Heart right ventricle (tissue), 16 donors: ENCODE results near the gene CIC. TPM values are rescaled to one million over a fixed set of nuclear protein-coding genes. Genes with fewer than 3 reads are reported as not detected.

ENCODE experiments used
- ATAC-seq, 8 donors: fragments of 200-7000 bp; cut with Tn5 transposase; one replicate each; pipeline ENCODE4 v1.9.1; 2020; ENCODE audit warnings: mild to moderate bottlenecking in 8 of 8, moderate library complexity in 8 of 8, moderate number of reproducible peaks in 1 of 8
- DNase-seq, 2 donors: peaks; one replicate each; pipeline ENCODE4 v3.0.0-alpha.2; 2020
- H3K27ac ChIP-seq, 10 donors: fragments of 200-600 bp; sonication (generic) in 2 of 10; one replicate each; pipeline versions ENCODE4 v1.5.0 to v1.8.0; 2020 to 2022; ENCODE audit warnings: mild to moderate bottlenecking in 3 of 10
- H3K27me3 ChIP-seq, 7 donors: fragments of 200-600 bp; one replicate each; pipeline ENCODE4 v1.8.0; 2021 to 2022; ENCODE audit warnings: mild to moderate bottlenecking in 2 of 7
- H3K36me3 ChIP-seq, 9 donors: fragments of 200-600 bp; sonication (generic) in 1 of 9; one replicate each; pipeline versions ENCODE4 v1.5.0 to v1.8.0; 2020 to 2022; ENCODE audit warnings: mild to moderate bottlenecking in 2 of 9
- H3K4me1 ChIP-seq, 9 donors: fragments of 200-600 bp; sonication (generic) in 1 of 9; one replicate each; pipeline versions ENCODE4 v1.5.0 to v1.8.0; 2020 to 2022; ENCODE audit warnings: mild to moderate bottlenecking in 4 of 9
- H3K4me3 ChIP-seq, 10 donors: fragments of 200-600 bp; sonication (generic) in 2 of 10; one replicate each; pipeline versions ENCODE4 v1.5.0 to v1.8.0; 2020 to 2022; ENCODE audit warnings: mild to moderate bottlenecking in 7 of 10, moderate library complexity in 2 of 10
- H3K9me3 ChIP-seq, 11 donors: fragments of 200-600 bp in 10 of 11; sonication (generic) in 2 of 11; one replicate each; pipeline versions ENCODE4 v1.5.0 to v1.8.0; 2013 to 2022; ENCODE audit warnings: mild to moderate bottlenecking in 2 of 11, control low read depth in 1 of 11, moderate library complexity in 1 of 11
- WGBS, 2 donors: extraction: QIAGEN DNeasy Blood & Tissue Kit; methylation state at CpG; one replicate each; pipeline ENCODE4 v1.1.7; 2013; ENCODE audit warnings: inconsistent platforms in 1 of 2; 5-methylcytosine and 5-hydroxymethylcytosine counted together
- intact Hi-C, 10 donors: fragments of 100-400 bp; cut with DNase I; formaldehyde crosslinking; loops; one replicate each; pipeline versions ENCODE4 v1.11.1 to v1.14.2; 2022
- polyA plus RNA-seq, 2 donors: library from polyadenylated mRNA; stranded (reverse); fragments of 200-250 nt; gene quantifications; one replicate each; pipeline ENCODE4 v1.2.3, GENCODE V29; 2013
- total RNA-seq, 10 donors: library from RNA; stranded (reverse); fragmentation: NEBNext Ultra II Directional in 3 of 10; extraction: Animal tissue kit (Norgen Biotek cat#: 25700) in 3 of 10; gene quantifications; one replicate each; pipeline versions ENCODE4 v1.2.1 to v1.2.4, GENCODE V29; 2021 to 2023
- TF ChIP-seq, protein P1 (sequence below), 9 donors: fragments of 200-600 bp; sonication (generic) in 2 of 9; IDR thresholded peaks; one replicate each; pipeline versions ENCODE4 v1.5.0 to v1.8.0; 2021 to 2022; ENCODE audit warnings: antibody characterized with exemption in 9 of 9, mild to moderate bottlenecking in 5 of 9, moderate library complexity in 1 of 9
- donor health status: Arrhythmogenic right ventricular cardiomyopathy.
- donor health status: ischemic (EF 13 %, LVEDD 7.1; RV severe dilation, severe dysfunction).
- donor health status: healthy with polysubstance abuse.
- donor health status: DM: no; HTN: yes; CAD: no.
- donor health status: DM: no; HTN: no; CAD: no.
- donor health status: ischemic (EF 25% LVEDD 6.9; RV normal size, moderate dysfunction).
- donor health status: ischemic (EF 25% LVEDD 5.7; RV mildly dilated, moderate dysfunction).
- donor health status: healthy.
- donor health status: DM: yes; HTN: yes; CAD: no.
- donor health status: Ischemic cardiomyopathy.
- donor health status: ischemic (EF 35%, LVEDD 5.7; RV mildly dilated, moderate dysfunction).
- donor health status: nonischemic (EF 11% LVEDD 7.7; RV severe dilation, severe dysfunction).
- donor health status: DM: yes; HTN: yes; CAD: no.
- donor health status: PGD.
- donor health status: ischemic (EF 29% LVEDD 5.4; RV normal size, mild dysfunction).
- donor health status: nonischemic (EF 23%, LVEDD 6.1; RV moderate dilation, normal function).

Gene CIC
- total and polyA plus RNA-seq, 12 donors: 17.6 to 42.0 (median 32.0) TPM

DNA sequence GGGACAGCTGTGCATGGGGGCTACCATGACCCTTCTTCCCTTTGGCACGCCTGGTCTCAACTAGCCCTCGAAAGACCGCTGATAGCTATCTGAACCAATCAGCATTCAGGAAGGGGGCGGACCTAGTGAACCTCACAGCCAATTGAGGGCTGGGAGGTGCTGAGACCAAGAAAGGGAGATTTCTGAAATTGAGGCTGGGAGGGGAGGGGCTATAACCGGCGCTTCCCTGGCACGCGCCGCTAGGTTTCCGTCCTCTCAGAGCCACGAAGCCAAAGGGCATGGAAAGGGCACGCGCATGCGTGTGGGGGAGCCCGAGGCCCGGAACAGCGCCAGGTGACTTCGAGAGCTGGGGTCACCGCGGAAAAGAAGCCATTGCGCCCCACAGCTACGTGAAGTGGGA is 37.6 kb downstream of the CIC start:
- no peak overlapping the region for H3K27ac ChIP-seq
- TF ChIP-seq, protein P1, sequence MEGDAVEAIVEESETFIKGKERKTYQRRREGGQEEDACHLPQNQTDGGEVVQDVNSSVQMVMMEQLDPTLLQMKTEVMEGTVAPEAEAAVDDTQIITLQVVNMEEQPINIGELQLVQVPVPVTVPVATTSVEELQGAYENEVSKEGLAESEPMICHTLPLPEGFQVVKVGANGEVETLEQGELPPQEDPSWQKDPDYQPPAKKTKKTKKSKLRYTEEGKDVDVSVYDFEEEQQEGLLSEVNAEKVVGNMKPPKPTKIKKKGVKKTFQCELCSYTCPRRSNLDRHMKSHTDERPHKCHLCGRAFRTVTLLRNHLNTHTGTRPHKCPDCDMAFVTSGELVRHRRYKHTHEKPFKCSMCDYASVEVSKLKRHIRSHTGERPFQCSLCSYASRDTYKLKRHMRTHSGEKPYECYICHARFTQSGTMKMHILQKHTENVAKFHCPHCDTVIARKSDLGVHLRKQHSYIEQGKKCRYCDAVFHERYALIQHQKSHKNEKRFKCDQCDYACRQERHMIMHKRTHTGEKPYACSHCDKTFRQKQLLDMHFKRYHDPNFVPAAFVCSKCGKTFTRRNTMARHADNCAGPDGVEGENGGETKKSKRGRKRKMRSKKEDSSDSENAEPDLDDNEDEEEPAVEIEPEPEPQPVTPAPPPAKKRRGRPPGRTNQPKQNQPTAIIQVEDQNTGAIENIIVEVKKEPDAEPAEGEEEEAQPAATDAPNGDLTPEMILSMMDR (IDR thresholded peaks at IDR 0.05): no peak
- H3K9me3 ChIP-seq: no peaks in the 10 kb centered on the region
- intact Hi-C loops: no loop called here
- 84 to 87% methylated on average over 22 of the region's 22 CpGs for WGBS, 2 donors
- H3K4me1 ChIP-seq: peaks cover 0 to 16% (median 7%) of the 10 kb centered on the region in 9 donors
- ATAC-seq (no peak), DNase-seq (no peak)
- H3K27me3 ChIP-seq: peaks cover 0 to 9% (median 5%) of the 10 kb centered on the region in 7 donors
- H3K36me3 ChIP-seq: no peaks in the 10 kb centered on the region
- H3K4me3 ChIP-seq: no peak overlapping the region

DNA sequence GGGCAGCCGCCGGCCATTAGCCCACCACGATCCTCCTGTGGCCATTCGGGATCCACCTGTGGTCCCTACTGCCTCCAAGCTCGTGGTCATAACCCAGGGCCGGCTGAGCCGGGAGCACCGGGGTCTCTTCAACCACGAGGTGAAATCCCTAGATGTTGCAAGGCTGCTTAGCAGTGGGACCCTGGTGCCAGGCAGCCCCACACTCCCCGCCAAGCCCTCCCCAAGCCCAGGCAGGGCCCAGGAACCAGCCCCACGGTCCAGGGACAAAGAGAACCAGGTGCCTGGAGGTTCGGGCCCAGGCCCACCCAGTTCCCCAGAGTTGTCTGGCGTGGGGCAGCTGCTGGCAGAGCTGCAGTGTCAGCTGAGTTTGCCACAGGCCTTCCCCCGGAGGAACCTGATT is 40.6 kb downstream of the CIC start:
- no peak for ATAC-seq
- H3K9me3 ChIP-seq: no peaks in the 10 kb centered on the region
- 93 to 96% methylated on average over 14 of the region's 14 CpGs for WGBS, 2 donors
- H3K36me3 ChIP-seq: no peaks in the 10 kb centered on the region
- no peak overlapping the region for H3K27ac ChIP-seq
- peaks cover 0 to 16% (median 11%) of the 10 kb centered on the region in 9 donors for H3K4me1 ChIP-seq
- no peak overlapping the region for H3K4me3 ChIP-seq
- TF ChIP-seq, protein P1 (IDR thresholded peaks at IDR 0.05): no peak
- peaks cover 0 to 39% (median 17%) of the 10 kb centered on the region in 7 donors for H3K27me3 ChIP-seq
- intact Hi-C loops: loop anchor here in 1 of 10 donors (10.0 kb wide), 1 partner anchor 175 kb away; the partner anchor contains the start of gene POU2F2
- DNase-seq: no peak

DNA sequence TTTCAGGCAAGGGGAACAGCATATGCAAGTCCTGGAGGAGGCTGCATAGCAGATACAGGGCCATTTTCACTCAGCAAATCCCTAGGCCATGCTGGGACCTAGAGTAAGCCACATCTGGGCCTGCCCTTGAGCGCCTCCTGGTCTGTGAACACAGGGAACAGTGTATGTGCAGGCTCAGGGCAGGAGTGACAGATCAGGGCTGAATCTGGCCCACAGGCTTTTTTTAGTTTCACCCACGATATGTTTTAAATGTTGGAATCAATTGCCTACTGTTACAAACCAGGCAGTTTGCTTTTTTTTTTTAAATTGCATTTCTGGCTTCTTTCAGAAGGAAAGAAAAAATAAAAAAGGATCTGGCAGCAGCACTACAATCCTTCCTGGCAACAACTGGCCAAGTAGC is 42.6 kb downstream of the CIC start:
- Histone ChIP-seq H3K4me1 (peaks cover 0 to 16% (median 11%) of the 10 kb centered on the region in 9 donors), H3K27ac (no peak overlapping the region), H3K36me3 (no peaks in the 10 kb centered on the region), H3K27me3 (peaks cover 0 to 51% (median 17%) of the 10 kb centered on the region in 7 donors), H3K4me3 (no peak overlapping the region), H3K9me3 (no peaks in the 10 kb centered on the region)
- 63 to 77% methylated on average over 2 of the region's 2 CpGs for WGBS, 2 donors
- intact Hi-C loops: loop anchor here in 1 of 10 donors (10.0 kb wide), 1 partner anchor 177 kb away; the partner anchor contains the start of gene POU2F2
- ATAC-seq (no peak), DNase-seq (no peak)
- TF ChIP-seq, protein P1 (IDR thresholded peaks at IDR 0.05): no peak

DNA sequence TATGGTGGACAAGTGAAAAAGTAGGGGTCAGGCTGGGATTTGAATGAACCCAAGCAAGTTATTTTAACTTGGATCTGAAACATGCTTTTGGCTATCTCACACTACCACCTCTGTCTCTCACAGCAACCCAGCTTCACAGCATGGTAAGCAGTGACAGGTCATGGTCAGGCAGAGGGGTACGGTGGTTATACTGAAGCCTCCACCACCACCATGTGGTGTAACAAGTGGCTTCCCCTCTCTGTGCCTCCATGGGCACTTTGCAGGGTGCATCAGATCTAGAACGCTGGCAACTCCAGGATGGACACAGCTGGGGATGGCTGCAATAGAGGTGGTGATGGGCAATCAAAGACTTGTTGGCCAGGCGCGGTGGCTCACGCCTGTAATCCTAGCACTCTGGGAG is 43.3 kb downstream of the CIC start:
- DNase-seq: no peak

More for the DNA sequence above, 43.3 kb downstream of the CIC start:
- no peak overlapping the region for H3K27ac ChIP-seq
- H3K9me3 ChIP-seq: no peaks in the 10 kb centered on the region
- no peaks in the 10 kb centered on the region for H3K36me3 ChIP-seq
- ATAC-seq: no peak
- WGBS, 2 donors: 81 to 83% methylated on average over 5 of the region's 5 CpGs
- peaks cover 0 to 21% (median 11%) of the 10 kb centered on the region in 9 donors for H3K4me1 ChIP-seq
- H3K4me3 ChIP-seq: no peak overlapping the region
- intact Hi-C loops: loop anchor here in 1 of 10 donors (10.0 kb wide), 1 partner anchor 178 kb away; the partner anchor contains the start of gene POU2F2
- peaks cover 0 to 51% (median 17%) of the 10 kb centered on the region in 7 donors for H3K27me3 ChIP-seq
- TF ChIP-seq, protein P1 (IDR thresholded peaks at IDR 0.05): no peak
